Loucy (cell line): ENCODE data around the gene USP25.

Experiments used
- H2AFZ ChIP-seq: fragments of 200-600 bp; sonication (generic); 2 replicates; pipeline ENCODE4 v1.6.0; 2016; ENCODE audit warnings: antibody characterized with exemption, mild to moderate bottlenecking, low read length, moderate library complexity
- H3F3A ChIP-seq: fragments of 200-600 bp; 2 replicates; pipeline ENCODE4 v1.6.0; 2016; ENCODE audit warnings: antibody characterized with exemption, low read depth, mild to moderate bottlenecking
- H3K27me3 ChIP-seq: fragments of 200-600 bp; sonication (generic); 2 replicates; pipeline ENCODE4 v1.6.1; 2014; ENCODE audit warnings: low read length, mild to moderate bottlenecking; ENCODE audit not compliant: insufficient read depth, poor library complexity, severe bottlenecking
- H3K36me3 ChIP-seq: fragments of 200-600 bp; sonication (generic); 2 replicates; pipeline ENCODE4 v1.6.1; 2016; ENCODE audit warnings: low read length; ENCODE audit not compliant: insufficient read depth
- H3K4me1 ChIP-seq: fragments of 200-600 bp; sonication (generic); 2 replicates; pipeline ENCODE4 v1.5.1; 2014; ENCODE audit warnings: low read length, mild to moderate bottlenecking; ENCODE audit not compliant: insufficient read depth, poor library complexity, severe bottlenecking
- H3K4me2 ChIP-seq: fragments of 200-600 bp; sonication (generic); 2 replicates; pipeline ENCODE4 v1.6.0; 2014; ENCODE audit warnings: antibody characterized with exemption, low read length, low read depth, mild to moderate bottlenecking; ENCODE audit not compliant: poor library complexity, severe bottlenecking
- H3K4me3 ChIP-seq: fragments of 200-600 bp; sonication (generic); 2 replicates; pipeline ENCODE4 v1.5.1; 2014; ENCODE audit warnings: low read length, mild to moderate bottlenecking, mixed read lengths; ENCODE audit not compliant: poor library complexity, severe bottlenecking
- H3K79me2 ChIP-seq: fragments of 200-600 bp; sonication (generic); 2 replicates; pipeline ENCODE4 v1.6.1; 2014; ENCODE audit warnings: low read length; ENCODE audit not compliant: insufficient read depth
- H3K9ac ChIP-seq: fragments of 200-600 bp; sonication (generic); 2 replicates; pipeline ENCODE4 v1.6.0; 2014; ENCODE audit warnings: mild to moderate bottlenecking, low read depth, low read length, moderate library complexity; ENCODE audit not compliant: poor library complexity, severe bottlenecking
- H3K9me2 ChIP-seq: fragments of 200-600 bp; sonication (generic); replicated peaks from 2 replicates; pipeline ENCODE4 v1.6.1; 2016; ENCODE audit warnings: low read depth, low read length, mixed read lengths
- H3K9me3 ChIP-seq: fragments of 200-600 bp; sonication (generic); 2 replicates; pipeline ENCODE4 v1.6.1; 2014; ENCODE audit warnings: mild to moderate bottlenecking, antibody characterized with exemption, low read length, low read depth; ENCODE audit not compliant: insufficient read depth
- H4K20me1 ChIP-seq: fragments of 200-600 bp; sonication (generic); 2 replicates; pipeline ENCODE4 v1.6.0; 2014; ENCODE audit warnings: antibody characterized with exemption, low read length, mild to moderate bottlenecking; ENCODE audit not compliant: insufficient read depth, poor library complexity, severe bottlenecking
- EZH2phosphoT487 ChIP-seq: fragments of 200-600 bp; IDR thresholded peaks from 2 replicates; pipeline ENCODE4 v1.6.1; 2018; ENCODE audit warnings: antibody characterized with exemption, mild to moderate bottlenecking, moderate library complexity, borderline replicate concordance
- TF ChIP-seq, protein P1 (sequence below): fragments of 200-600 bp; sonication (generic); conservative IDR thresholded peaks from 2 replicates; pipeline ENCODE4 v1.5.1; 2014; ENCODE audit warnings: mild to moderate bottlenecking, antibody characterized with exemption, low read length

USP25 gene

DNA sequence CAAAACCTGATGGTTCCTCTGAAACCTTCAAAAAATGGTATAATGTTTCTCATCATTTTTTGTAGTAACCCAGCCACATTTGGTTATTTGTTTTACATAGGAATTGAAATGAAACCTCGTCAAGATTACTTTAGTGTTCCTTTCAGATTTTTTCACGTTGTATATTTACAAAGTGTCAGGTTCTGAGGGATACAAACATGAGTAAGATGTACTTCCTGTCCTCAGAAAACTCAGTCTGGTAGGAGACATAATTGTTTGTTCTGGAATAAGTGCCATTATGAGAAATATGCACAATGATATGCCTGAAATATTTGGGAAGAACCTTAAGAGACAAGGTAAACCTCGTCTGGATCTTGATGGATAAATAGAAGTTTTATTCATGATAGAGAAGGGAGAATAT is 145.5 kb downstream of the USP25 start:
- no peak overlapping the region for H3K9ac ChIP-seq

GRCh38 chr21:15893902-15894301 is 164.1 kb downstream of the USP25 start:
- Histone ChIP-seq H3K4me2 (no peak overlapping the region), H3K36me3 (no peaks in the 10 kb centered on the region), H3K79me2 (no peaks in the 10 kb centered on the region), H3K9me3 (no peaks in the 10 kb centered on the region), H4K20me1 (no peaks in the 10 kb centered on the region), H3K9ac (no peak overlapping the region), H3K4me1 (no peaks in the 10 kb centered on the region), H3K9me2 (no peaks in the 10 kb centered on the region), H3F3A (no peaks in the 10 kb centered on the region), H2AFZ (no peak overlapping the region), H3K4me3 (no peak overlapping the region), H3K27me3 (no peaks in the 10 kb centered on the region)
- TF ChIP-seq, protein P1, sequence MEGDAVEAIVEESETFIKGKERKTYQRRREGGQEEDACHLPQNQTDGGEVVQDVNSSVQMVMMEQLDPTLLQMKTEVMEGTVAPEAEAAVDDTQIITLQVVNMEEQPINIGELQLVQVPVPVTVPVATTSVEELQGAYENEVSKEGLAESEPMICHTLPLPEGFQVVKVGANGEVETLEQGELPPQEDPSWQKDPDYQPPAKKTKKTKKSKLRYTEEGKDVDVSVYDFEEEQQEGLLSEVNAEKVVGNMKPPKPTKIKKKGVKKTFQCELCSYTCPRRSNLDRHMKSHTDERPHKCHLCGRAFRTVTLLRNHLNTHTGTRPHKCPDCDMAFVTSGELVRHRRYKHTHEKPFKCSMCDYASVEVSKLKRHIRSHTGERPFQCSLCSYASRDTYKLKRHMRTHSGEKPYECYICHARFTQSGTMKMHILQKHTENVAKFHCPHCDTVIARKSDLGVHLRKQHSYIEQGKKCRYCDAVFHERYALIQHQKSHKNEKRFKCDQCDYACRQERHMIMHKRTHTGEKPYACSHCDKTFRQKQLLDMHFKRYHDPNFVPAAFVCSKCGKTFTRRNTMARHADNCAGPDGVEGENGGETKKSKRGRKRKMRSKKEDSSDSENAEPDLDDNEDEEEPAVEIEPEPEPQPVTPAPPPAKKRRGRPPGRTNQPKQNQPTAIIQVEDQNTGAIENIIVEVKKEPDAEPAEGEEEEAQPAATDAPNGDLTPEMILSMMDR: no peak
- TF ChIP-seq EZH2phosphoT487: no peak

More for the DNA sequence above, 145.5 kb downstream of the USP25 start:
- Histone ChIP-seq H3K4me2 (no peak overlapping the region), H3K79me2 (no peaks in the 10 kb centered on the region), H3K4me3 (no peak overlapping the region), H3K4me1 (no peaks in the 10 kb centered on the region), H3K9me3 (no peaks in the 10 kb centered on the region), H3K36me3 (peaks cover 18% of the 10 kb centered on the region), H3K9me2 (no peaks in the 10 kb centered on the region), H2AFZ (no peak overlapping the region), H4K20me1 (no peaks in the 10 kb centered on the region), H3F3A (no peaks in the 10 kb centered on the region), H3K27me3 (no peaks in the 10 kb centered on the region)
- no peak for TF ChIP-seq EZH2phosphoT487
- TF ChIP-seq, protein P1: no peak

DNA sequence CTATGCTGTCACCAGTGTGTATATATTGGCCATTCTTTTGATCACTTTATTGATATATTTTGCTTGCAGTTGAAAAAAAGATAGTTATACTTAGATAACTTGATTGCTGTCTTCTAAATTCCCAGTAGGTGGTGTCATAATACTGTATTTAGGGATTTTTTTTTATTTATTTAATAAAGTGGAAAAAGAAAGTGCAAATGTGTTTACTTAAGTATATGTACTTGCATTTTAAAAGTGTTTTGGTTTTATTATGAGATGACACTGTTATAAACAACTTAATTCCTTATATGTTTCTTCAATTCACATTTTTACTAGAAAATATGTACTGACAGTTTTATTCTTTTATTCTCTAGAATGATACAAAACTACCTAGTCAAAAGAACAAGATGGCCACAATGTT is 164.8 kb downstream of the USP25 start:
- Histone ChIP-seq H3K9me3 (no peaks in the 10 kb centered on the region), H3K4me1 (no peaks in the 10 kb centered on the region), H3K9ac (no peak overlapping the region), H3F3A (no peaks in the 10 kb centered on the region), H4K20me1 (no peaks in the 10 kb centered on the region), H2AFZ (no peak overlapping the region), H3K9me2 (no peaks in the 10 kb centered on the region), H3K4me2 (no peak overlapping the region), H3K27me3 (no peaks in the 10 kb centered on the region), H3K36me3 (no peaks in the 10 kb centered on the region), H3K4me3 (no peak overlapping the region), H3K79me2 (no peaks in the 10 kb centered on the region)
- TF ChIP-seq EZH2phosphoT487: no peak
- TF ChIP-seq, protein P1: peak; percentile 53
